Kidney (tissue), 14 donors: Measurements from ENCODE around the gene RFT1. TPM values are rescaled to one million over a fixed set of nuclear protein-coding genes. Genes with fewer than 3 reads are reported as not detected.

ENCODE experiments used
- DNase-seq, 5 donors: peaks; one replicate each; pipeline ENCODE4 v3.0.0-alpha.2; 2013 to 2020
- FAIRE-seq: peaks from 2 replicates; lab custom pipeline; 2012; peaks lifted over from hg19 to GRCh38; lab: Jason Lieb, UNC
- H3K27ac ChIP-seq, 2 donors: one replicate each; pipeline ENCODE4 v1.7.0; 2013; ENCODE audit warnings: low read depth in 2 of 2, low read length in 2 of 2, inconsistent platforms in 1 of 2
- H3K27me3 ChIP-seq: one replicate; pipeline ENCODE4 v1.7.1; 2013; ENCODE audit warnings: low read length, inconsistent platforms; ENCODE audit not compliant: control insufficient read depth, insufficient read depth
- H3K36me3 ChIP-seq, 3 donors: one replicate each; pipeline versions ENCODE4 v1.7.0 to v1.7.1; 2013; ENCODE audit warnings: low read length in 3 of 3, control low read depth in 1 of 3, inconsistent platforms in 1 of 3; ENCODE audit not compliant: insufficient read depth in 3 of 3, control insufficient read depth in 2 of 3
- H3K4me1 ChIP-seq, 3 donors: one replicate each; pipeline versions ENCODE4 v1.7.0 to v1.7.1; 2013; ENCODE audit warnings: low read length in 3 of 3, inconsistent platforms in 1 of 3, low read depth in 1 of 3; ENCODE audit not compliant: control insufficient read depth in 2 of 3, insufficient read depth in 2 of 3
- H3K4me3 ChIP-seq, 3 donors: one replicate each; pipeline versions ENCODE4 v1.7.0 to v1.8.1; 2013; ENCODE audit warnings: low read length in 3 of 3, control low read depth in 1 of 3, inconsistent platforms in 1 of 3
- H3K9ac ChIP-seq, 3 donors: one replicate each; pipeline versions ENCODE4 v1.7.0 to v1.7.1; 2013; ENCODE audit warnings: low read length in 3 of 3, control low read depth in 1 of 3, inconsistent platforms in 1 of 3
- H3K9me3 ChIP-seq, 3 donors: one replicate each; pipeline versions ENCODE4 v1.7.0 to v1.7.1; 2013; ENCODE audit warnings: low read length in 3 of 3, control low read depth in 1 of 3, inconsistent platforms in 1 of 3; ENCODE audit not compliant: control insufficient read depth in 2 of 3, insufficient read depth in 1 of 3
- CTCF ChIP-seq: IDR thresholded peaks from 3 replicates; pipeline ENCODE4 v1.5.1; 2012; ENCODE audit warnings: mild to moderate bottlenecking, moderate library complexity, borderline replicate concordance; ENCODE audit not compliant: insufficient read depth; ENCODE audit errors: extremely low read depth
- intact Hi-C: fragments of 100-400 bp; cut with DNase I; formaldehyde crosslinking; loops from one replicate; pipeline ENCODE4 v1.11.1; 2022
- polyA plus RNA-seq: library from polyadenylated mRNA; stranded (reverse); fragments of 350-450 nt; fragmentation: Illumina TruSeq; extraction: RNeasy Lipid Tissue Mini Kit (QIAGEN cat#74804); gene quantifications from one replicate; pipeline ENCODE4 v1.2.3, GENCODE V29; 2014; ENCODE audit warnings: low read depth, low replicate concordance; ENCODE audit not compliant: insufficient read depth
- total RNA-seq: library from RNA; stranded (reverse); fragmentation: NEBNext Ultra II Directional; extraction: Animal tissue kit (Norgen Biotek cat#: 25700); gene quantifications from one replicate; pipeline ENCODE4 v1.2.1, GENCODE V29; 2021
- donor health status: control.
- donor health status: control.
- donor health status: control.
- donor health status: control.
- donor health status: control.
- donor health status: DM: yes; HTN: yes; CAD: no.
- donor health status: Normal renal cell carcinoma (clear cell type).

The RFT1 gene
- total and polyA plus RNA-seq, 2 donors from 2014 or later: 14.7 to 22.8 TPM

DNA sequence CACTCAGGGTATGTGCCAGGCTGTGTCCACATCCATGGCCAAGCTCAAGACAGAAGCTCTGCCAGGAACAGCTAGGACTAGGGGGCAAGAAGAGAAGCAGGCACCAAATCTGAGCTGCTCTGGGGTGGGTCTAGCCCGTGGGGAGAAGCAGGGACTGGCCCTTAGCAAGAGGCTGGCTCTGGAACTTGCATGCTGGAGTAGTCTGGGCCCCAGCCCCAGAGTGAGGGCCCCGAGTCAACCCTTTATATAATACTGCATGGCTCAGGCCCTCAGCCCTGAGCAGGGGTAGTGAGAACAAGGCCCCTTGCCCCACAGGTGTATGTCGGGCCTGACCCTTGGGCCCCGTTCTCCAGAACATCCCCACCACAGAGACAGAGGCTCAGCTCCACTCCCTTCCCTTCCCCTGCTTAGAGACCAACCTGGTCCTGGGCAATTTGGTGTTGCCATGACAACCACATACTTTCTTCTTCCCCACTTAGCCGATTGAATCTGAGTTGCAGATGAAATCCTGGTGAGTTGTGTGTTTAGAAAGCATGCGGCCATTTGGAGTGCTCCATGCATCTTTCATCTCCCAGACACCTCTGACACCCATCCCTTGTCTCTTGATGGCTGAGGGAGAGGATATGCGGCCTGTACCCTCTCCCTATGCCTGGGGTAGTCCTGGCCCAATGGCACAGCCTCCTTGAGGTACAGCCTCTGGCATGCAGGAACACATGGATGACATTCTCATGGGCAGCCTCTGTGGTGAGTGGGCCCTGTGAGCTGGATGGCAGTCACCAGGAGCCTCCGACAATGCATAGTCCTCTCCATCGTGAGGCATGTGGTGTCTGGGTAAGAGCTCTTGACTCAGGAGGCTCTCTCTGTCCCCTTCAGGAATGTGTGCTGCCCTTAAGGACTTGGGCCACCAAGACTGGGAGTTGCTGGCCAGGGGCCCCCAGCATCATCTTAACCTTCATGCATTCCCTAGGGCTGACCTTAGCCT lies 55.2 kb downstream of the RFT1 start:
- Histone ChIP-seq H3K9ac (no peak overlapping the region), H3K27me3 (no peaks in the 10 kb centered on the region), H3K27ac (no peak overlapping the region), H3K36me3 (no peaks in the 10 kb centered on the region), H3K9me3 (no peaks in the 10 kb centered on the region), H3K4me1 (peaks cover 0 to 9% (median 0%) of the 10 kb centered on the region in 3 donors), H3K4me3 (no peak overlapping the region)
- no peak for TF ChIP-seq CTCF
- DNase-seq (no peak), FAIRE-seq (no peak)
- intact Hi-C loops: no loop called here

GRCh38 chr3:53074366-53074696 lies 55.9 kb downstream of the RFT1 start:
- no peak for DNase-seq
- no peak for TF ChIP-seq CTCF
- Histone ChIP-seq H3K9me3 (no peaks in the 10 kb centered on the region), H3K9ac (no peak overlapping the region), H3K4me1 (peaks cover 0 to 9% (median 0%) of the 10 kb centered on the region in 3 donors), H3K36me3 (no peaks in the 10 kb centered on the region), H3K27ac (no peak overlapping the region), H3K27me3 (no peaks in the 10 kb centered on the region), H3K4me3 (no peak overlapping the region)
- intact Hi-C loops: no loop called here
- no peak for FAIRE-seq

- intact Hi-C loops: no loop called here
- Histone ChIP-seq H3K27ac (peak overlapping the region in 1 of 2 donors; percentile 48), H3K4me3 (peak overlapping the region; percentile 40 to 94 (median 75)), H3K27me3 (no peaks in the 10 kb centered on the region), H3K9me3 (no peaks in the 10 kb centered on the region), H3K36me3 (no peaks in the 10 kb centered on the region), H3K9ac (peak overlapping the region in 1 of 3 donors; percentile 78), H3K4me1 (peaks cover 0 to 9% (median 0%) of the 10 kb centered on the region in 3 donors)
- DNase-seq (peak in 1 of 5 donors; percentile 29), FAIRE-seq (no peak)
- no peak for TF ChIP-seq CTCF
These were observed 56.5 kb downstream of the RFT1 start for GRCh38 chr3:53073553-53074365.
